Endothelial cell of umbilical vein (primary cell): Measurements from ENCODE around the gene UBE3B. TPM values are rescaled to one million over a fixed set of nuclear protein-coding genes. Genes with fewer than 3 reads are reported as not detected.

Experiments
- BruUV-seq: library from RNA; stranded (reverse); fragments of 400-500 nt; replicated peaks from 2 replicates; lab custom pipeline; 2021; lab: Mats Ljungman, UMichigan
- CTCF ChIA-PET: fragments of 300-600, 350-600 bp; sonication (Branson Sonifier 250); formaldehyde crosslinking; loops from one replicate; lab custom pipeline; 2021; ENCODE audit warnings: antibody characterized with exemption, inconsistent platforms; lab: Charles Lee
- POLR2A ChIA-PET: fragments of 300-600, 350-600 bp; sonication (Branson Sonifier 250); formaldehyde crosslinking; loops from one replicate; lab custom pipeline; 2021; ENCODE audit warnings: antibody characterized with exemption, inconsistent platforms; lab: Charles Lee
- DNase-seq: peaks from one replicate; pipeline ENCODE4 v3.0.0-alpha.2; 2011; ENCODE audit warnings: low read depth, low spot score
- FAIRE-seq: peaks from 2 replicates; lab custom pipeline; 2011; peaks lifted over from hg19 to GRCh38; lab: Jason Lieb, UNC
- H2AFZ ChIP-seq: 2 replicates; pipeline ENCODE4 v1.6.0; 2012; ENCODE audit warnings: low read depth, low read length, control low read depth, inconsistent platforms
- H3K27ac ChIP-seq: 2 replicates; pipeline ENCODE4 v1.5.1; 2011; ENCODE audit warnings: low read depth, mild to moderate bottlenecking, control low read depth, low read length, moderate library complexity; ENCODE audit not compliant: insufficient read depth
- H3K27me3 ChIP-seq, 2 experiments: 2 replicates each; pipeline versions ENCODE4 v1.6.0 to v1.6.1; 2011; ENCODE audit warnings: low read length in 2 of 2, mixed read lengths in 1 of 2; ENCODE audit not compliant: control insufficient read depth in 2 of 2, insufficient read depth in 2 of 2
- H3K36me3 ChIP-seq, 2 experiments: 2 replicates in 1 of 2; 3 replicates in 1 of 2; pipeline ENCODE4 v1.5.1; 2011; ENCODE audit warnings: low read length in 2 of 2, mild to moderate bottlenecking in 1 of 2, moderate library complexity in 1 of 2; ENCODE audit not compliant: control insufficient read depth in 2 of 2, insufficient read depth in 2 of 2; ENCODE audit errors: extremely low read depth in 1 of 2
- H3K4me1 ChIP-seq: 3 replicates; pipeline ENCODE4 v1.5.1; 2011; ENCODE audit warnings: mild to moderate bottlenecking, low read length; ENCODE audit not compliant: control insufficient read depth, insufficient read depth; ENCODE audit errors: extremely low read depth
- H3K4me2 ChIP-seq: 2 replicates; pipeline ENCODE4 v1.6.1; 2011; ENCODE audit warnings: low read length, control low read depth, mixed read lengths; ENCODE audit not compliant: insufficient read depth
- H3K4me3 ChIP-seq, 3 experiments: fragments of 200-600 bp in 1 of 3; sonication (generic), shearing (Covaris generic) in 1 of 3; replicated peaks in 1 of 3; 2 replicates each; pipeline ENCODE4 v1.5.1; 2011 to 2016; ENCODE audit warnings: control low read depth in 3 of 3, low read length in 3 of 3, mild to moderate bottlenecking in 2 of 3, inconsistent platforms in 1 of 3, low read depth in 1 of 3, moderate library complexity in 1 of 3; ENCODE audit not compliant: insufficient read depth in 1 of 3
- H3K79me2 ChIP-seq: 2 replicates; pipeline ENCODE4 v1.6.0; 2012; ENCODE audit warnings: low read length, inconsistent platforms; ENCODE audit not compliant: control insufficient read depth, insufficient read depth
- H3K9ac ChIP-seq: replicated peaks from 2 replicates; pipeline ENCODE3; 2011; ENCODE audit warnings: low read length, control low read depth; ENCODE audit not compliant: insufficient read depth; ENCODE audit errors: extremely low read depth
- H3K9me1 ChIP-seq: replicated peaks from 3 replicates; pipeline ENCODE4 v1.6.0; 2011; ENCODE audit warnings: mild to moderate bottlenecking, low read length; ENCODE audit not compliant: control insufficient read depth, insufficient read depth; ENCODE audit errors: extremely low read depth
- H3K9me3 ChIP-seq: replicated peaks from 2 replicates; pipeline ENCODE4 v1.5.1; 2012; ENCODE audit warnings: low read length, inconsistent platforms; ENCODE audit not compliant: control insufficient read depth, insufficient read depth
- H4K20me1 ChIP-seq: replicated peaks from 2 replicates; pipeline ENCODE3; 2011; ENCODE audit warnings: mild to moderate bottlenecking, low read length; ENCODE audit not compliant: control insufficient read depth, insufficient read depth; ENCODE audit errors: extremely low read depth
- CTCF ChIP-seq, 2 donors: IDR thresholded peaks; 1 replicate in 1 of 2; 2 replicates in 1 of 2; pipeline ENCODE4 v1.5.1; 2011; ENCODE audit warnings: low read length in 2 of 2, mild to moderate bottlenecking in 2 of 2, moderate library complexity in 2 of 2, control low read depth in 1 of 2, inconsistent platforms in 1 of 2, low read depth in 1 of 2; ENCODE audit not compliant: insufficient read depth in 1 of 2; ENCODE audit errors: extremely low read depth in 1 of 2
- EZH2 ChIP-seq: IDR thresholded peaks from 2 replicates; pipeline ENCODE4 v1.6.1; 2012; ENCODE audit warnings: borderline replicate concordance, low read depth, mild to moderate bottlenecking, moderate library complexity, low read length, inconsistent platforms; ENCODE audit not compliant: severe bottlenecking
- FOS ChIP-seq: IDR thresholded peaks from 2 replicates; pipeline ENCODE4 v1.6.1; 2011; ENCODE audit warnings: mild to moderate bottlenecking, low read length, moderate library complexity, borderline replicate concordance; ENCODE audit not compliant: insufficient read depth
- GATA2 ChIP-seq: IDR thresholded peaks from 2 replicates; pipeline ENCODE4 v1.7.0; 2011; ENCODE audit warnings: low read depth, mild to moderate bottlenecking, moderate library complexity, mixed read lengths, low read length; ENCODE audit not compliant: insufficient read length, insufficient read depth
- JUN ChIP-seq: IDR thresholded peaks from 2 replicates; pipeline ENCODE4 v1.6.1; 2011; ENCODE audit warnings: borderline replicate concordance, low read depth; ENCODE audit not compliant: insufficient read length, insufficient read depth
- MAX ChIP-seq: IDR thresholded peaks from 2 replicates; pipeline ENCODE4 v1.6.1; 2011; ENCODE audit not compliant: insufficient read depth, insufficient read length
- MYC ChIP-seq: IDR thresholded peaks from one replicate; pipeline ENCODE4 v1.6.1; 2011; ENCODE audit warnings: mild to moderate bottlenecking, low read depth, low read length
- POLR2A ChIP-seq: IDR thresholded peaks from 2 replicates; pipeline ENCODE4 v1.6.1; 2012; ENCODE audit warnings: low read depth, mild to moderate bottlenecking, control low read depth, low read length
- POLR2AphosphoS5 ChIP-seq: IDR thresholded peaks from 2 replicates; pipeline ENCODE4 v1.6.1; 2012; ENCODE audit warnings: low read depth, mild to moderate bottlenecking, control low read depth, low read length, moderate library complexity; ENCODE audit not compliant: insufficient read depth
- dilution Hi-C: fragments of 300-500 bp; cut with MboI; formaldehyde crosslinking; loops from one replicate; pipeline ENCODE4 v1.15.0; 2019; ENCODE audit warnings: low sequenced_read_pairs; ENCODE audit not compliant: extremely low pct_ligation_motif_present
- intact Hi-C: fragments of 100-400 bp; cut with micrococcal nuclease; formaldehyde crosslinking; loops from one replicate; pipeline ENCODE4 v1.10.0; 2022
- polyA plus RNA-seq, 4 experiments: library from polyadenylated mRNA; depleted of rRNA in 3 of 4; stranded (reverse) in 3 of 4; unstranded in 1 of 4; fragments of >200 nt; gene quantifications; 2 replicates each; pipeline versions ENCODE4 v1.2.1 to v1.2.3, GENCODE V29; 2011 to 2012; ENCODE audit warnings: missing spikeins in 1 of 4
- total RNA-seq: library from RNA; stranded (reverse); gene quantifications from 2 replicates; pipeline ENCODE4 v1.2.3, GENCODE V29; 2021

UBE3B gene
- total and polyA plus RNA-seq, 2 donors (not counting 3 experiments of a cell fraction or from before 2014, with no cell fraction given), result 24.9 to 40.8 TPM

- Histone ChIP-seq H3K4me2 (no peak overlapping the region), H3K79me2 (no peaks in the 10 kb centered on the region), H3K9ac (no peak overlapping the region), H3K27me3 (no peaks in the 10 kb centered on the region), H3K4me1 (peaks cover 13% of the 10 kb centered on the region), H4K20me1 (no peaks in the 10 kb centered on the region), H3K4me3 (no peak overlapping the region), H3K9me3 (no peaks in the 10 kb centered on the region), H3K27ac (no peak overlapping the region), H3K9me1 (no peaks in the 10 kb centered on the region), H2AFZ (peak overlapping the region; percentile 26), H3K36me3 (no peaks in the 10 kb centered on the region)
- FAIRE-seq (peak; percentile 79), DNase-seq (peak; percentile 26)
- intact Hi-C loops, result no loop called here
- ChIA-PET POLR2A (no interaction called here), CTCF (interaction anchor here (0.7 to 1.8 kb wide), 4 partner anchors 23 to 112 kb away, joined by 3 to 7 read pairs (median 4); no protein-coding TSS in a partner anchor)
- no TSS peak for BruUV-seq
- TF ChIP-seq FOS (no peak), CTCF (IDR thresholded peaks at IDR 0.05; ENCODE audit: extremely low read depth in 1 of 2, insufficient read depth in 1 of 2, low read depth in 1 of 2, low read length in 2 of 2) (no peak), MYC (no peak), POLR2AphosphoS5 (no peak), MAX (no peak), EZH2 (no peak), GATA2 (no peak), JUN (no peak), POLR2A (no peak)
- dilution Hi-C loops, result no loop called here
Measured at GRCh38 chr12:109544955-109545531, 67.6 kb downstream of the UBE3B start.
